ENCODE data around the gene IFNGR2. TPM values are rescaled to one million over a fixed set of nuclear protein-coding genes. Genes with fewer than 3 reads are reported as not detected.

Gene IFNGR2
- 64.1 and 66.5 TPM in 2 replicates for total RNA-seq

- peak within 1 kb of the TSS; percentile 91 for H3K4me3 ChIP-seq (ENCODE audit: low read depth, low read length)
These were observed at the start of gene IFNGR2 for GRCh38 chr21:33403128-33403785. IFNGR2 (plus strand) TSS chr21:33403413; CDS start chr21:33403544, 131 bp downstream.

GRCh38 chr21:33355355-33355754 lies 47.9 kb upstream of the IFNGR2 start:
- Histone ChIP-seq H3K36me3 (ENCODE audit: control insufficient read depth, insufficient read depth, low read length) (no peaks in the 10 kb centered on the region), H3K27me3 (ENCODE audit: control insufficient read depth, insufficient read depth, low read length) (no peaks in the 10 kb centered on the region), H3K4me3 (ENCODE audit: low read depth, low read length) (no peak overlapping the region)
- DNase-seq (ENCODE audit: low read depth) = no peak
- TF ChIP-seq CTCF (IDR thresholded peaks at IDR 0.05; ENCODE audit: insufficient read depth, low read length, poor library complexity, severe bottlenecking) = no peak

More at GRCh38 chr21:33403128-33403785, at the start of gene IFNGR2:
- Histone ChIP-seq H3K36me3 (ENCODE audit: control insufficient read depth, insufficient read depth, low read length) (no peaks in the 10 kb centered on the region), H3K27me3 (ENCODE audit: control insufficient read depth, insufficient read depth, low read length) (no peaks in the 10 kb centered on the region)
- TF ChIP-seq CTCF (IDR thresholded peaks at IDR 0.05; ENCODE audit: insufficient read depth, low read length, poor library complexity, severe bottlenecking) = no peak
- DNase-seq (ENCODE audit: low read depth) = no peak

GRCh38 chr21:33355996-33356395 lies 47.2 kb upstream of the IFNGR2 start:
- Histone ChIP-seq H3K36me3 (ENCODE audit: control insufficient read depth, insufficient read depth, low read length) (no peaks in the 10 kb centered on the region), H3K27me3 (ENCODE audit: control insufficient read depth, insufficient read depth, low read length) (no peaks in the 10 kb centered on the region), H3K4me3 (ENCODE audit: low read depth, low read length) (no peak overlapping the region)
- no peak for TF ChIP-seq CTCF (IDR thresholded peaks at IDR 0.05; ENCODE audit: insufficient read depth, low read length, poor library complexity, severe bottlenecking)
- no peak for DNase-seq (ENCODE audit: low read depth)

GRCh38 chr21:33357177-33357576 lies 46.0 kb upstream of the IFNGR2 start:
- Histone ChIP-seq H3K36me3 (ENCODE audit: control insufficient read depth, insufficient read depth, low read length) (no peaks in the 10 kb centered on the region), H3K27me3 (ENCODE audit: control insufficient read depth, insufficient read depth, low read length) (no peaks in the 10 kb centered on the region), H3K4me3 (ENCODE audit: low read depth, low read length) (no peak overlapping the region)
- no peak for DNase-seq (ENCODE audit: low read depth)
- no peak for TF ChIP-seq CTCF (IDR thresholded peaks at IDR 0.05; ENCODE audit: insufficient read depth, low read length, poor library complexity, severe bottlenecking)

- no peak for TF ChIP-seq CTCF (IDR thresholded peaks at IDR 0.05; ENCODE audit: insufficient read depth, low read length, poor library complexity, severe bottlenecking)
- H3K4me3 ChIP-seq (ENCODE audit: low read depth, low read length) = no peak overlapping the region
- H3K27me3 ChIP-seq (ENCODE audit: control insufficient read depth, insufficient read depth, low read length) = no peaks in the 10 kb centered on the region
These were observed 43.8 kb upstream of the IFNGR2 start for GRCh38 chr21:33359446-33359845.

GRCh38 chr21:33360281-33360680 lies 42.9 kb upstream of the IFNGR2 start:
- H3K4me3 ChIP-seq (ENCODE audit: low read depth, low read length) = no peak overlapping the region
- no peak for DNase-seq (ENCODE audit: low read depth)
- no peaks in the 10 kb centered on the region for H3K36me3 ChIP-seq (ENCODE audit: control insufficient read depth, insufficient read depth, low read length)
- no peaks in the 10 kb centered on the region for H3K27me3 ChIP-seq (ENCODE audit: control insufficient read depth, insufficient read depth, low read length)
- no peak for TF ChIP-seq CTCF (IDR thresholded peaks at IDR 0.05; ENCODE audit: insufficient read depth, low read length, poor library complexity, severe bottlenecking)

More at GRCh38 chr21:33359446-33359845, 43.8 kb upstream of the IFNGR2 start:
- H3K36me3 ChIP-seq (ENCODE audit: control insufficient read depth, insufficient read depth, low read length) = no peaks in the 10 kb centered on the region
- no peak for DNase-seq (ENCODE audit: low read depth)
